LoVo (cell line): Measurements from ENCODE around the gene GJB5.

Source experiments
- DNase-seq: peaks from one replicate; pipeline ENCODE4 v3.0.0-alpha.2; 2016; ENCODE audit warnings: low spot score

GJB5 gene

GRCh38 chr1:34794790-34795180 is 39.9 kb downstream of the GJB5 start:
- DNase-seq, result no peak

GRCh38 chr1:34795916-34796315 is 41.1 kb downstream of the GJB5 start:
- DNase-seq, result no peak

GRCh38 chr1:34796990-34797389 is 42.1 kb downstream of the GJB5 start:
- DNase-seq, result no peak

GRCh38 chr1:34800214-34800613 is 45.4 kb downstream of the GJB5 start:
- no peak for DNase-seq

GRCh38 chr1:34803770-34804169 is 48.9 kb downstream of the GJB5 start:
- DNase-seq, result no peak

- DNase-seq, result no peak
Observed at GRCh38 chr1:34806396-34806795, 51.5 kb downstream of the GJB5 start.
